Breast epithelium (tissue), 3 donors: ENCODE data around the gene USP8.

ENCODE experiments used
- POLR2AphosphoS5 ChIP-seq, 3 donors: sonication (generic); formaldehyde crosslinking; IDR thresholded peaks; one replicate each; pipeline ENCODE4 v1.6.1; 2017; ENCODE audit warnings: antibody characterized with exemption in 3 of 3
- TF ChIP-seq, protein P1 (sequence below), 3 donors: fragments of 450-650 bp; IDR thresholded peaks; one replicate each; pipeline ENCODE4 v1.5.1; 2016 to 2017; ENCODE audit warnings: antibody characterized with exemption in 3 of 3, mild to moderate bottlenecking in 3 of 3, moderate library complexity in 3 of 3

DNA sequence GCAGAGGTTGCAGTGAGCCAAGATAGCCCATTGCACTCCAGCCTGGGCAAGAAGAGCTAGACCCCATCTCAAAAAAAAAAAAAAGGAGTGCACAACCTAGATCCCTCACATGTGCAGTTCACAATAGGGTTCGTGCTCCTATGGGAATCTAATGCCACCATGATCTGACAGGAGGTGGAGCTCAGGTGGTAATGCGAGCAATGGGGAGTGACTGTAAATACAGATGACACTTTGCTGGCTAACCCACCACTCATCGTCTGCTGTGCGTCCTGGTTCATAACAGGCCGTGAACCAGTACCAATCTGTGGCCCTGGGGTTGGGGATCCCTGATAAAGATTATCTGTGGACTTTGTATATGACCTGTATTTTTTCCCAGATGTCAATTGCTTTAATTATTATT lies 16.7 kb downstream of the USP8 start:
- TF ChIP-seq, protein P1, sequence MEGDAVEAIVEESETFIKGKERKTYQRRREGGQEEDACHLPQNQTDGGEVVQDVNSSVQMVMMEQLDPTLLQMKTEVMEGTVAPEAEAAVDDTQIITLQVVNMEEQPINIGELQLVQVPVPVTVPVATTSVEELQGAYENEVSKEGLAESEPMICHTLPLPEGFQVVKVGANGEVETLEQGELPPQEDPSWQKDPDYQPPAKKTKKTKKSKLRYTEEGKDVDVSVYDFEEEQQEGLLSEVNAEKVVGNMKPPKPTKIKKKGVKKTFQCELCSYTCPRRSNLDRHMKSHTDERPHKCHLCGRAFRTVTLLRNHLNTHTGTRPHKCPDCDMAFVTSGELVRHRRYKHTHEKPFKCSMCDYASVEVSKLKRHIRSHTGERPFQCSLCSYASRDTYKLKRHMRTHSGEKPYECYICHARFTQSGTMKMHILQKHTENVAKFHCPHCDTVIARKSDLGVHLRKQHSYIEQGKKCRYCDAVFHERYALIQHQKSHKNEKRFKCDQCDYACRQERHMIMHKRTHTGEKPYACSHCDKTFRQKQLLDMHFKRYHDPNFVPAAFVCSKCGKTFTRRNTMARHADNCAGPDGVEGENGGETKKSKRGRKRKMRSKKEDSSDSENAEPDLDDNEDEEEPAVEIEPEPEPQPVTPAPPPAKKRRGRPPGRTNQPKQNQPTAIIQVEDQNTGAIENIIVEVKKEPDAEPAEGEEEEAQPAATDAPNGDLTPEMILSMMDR (IDR thresholded peaks at IDR 0.05): no peak
- no peak for TF ChIP-seq POLR2AphosphoS5 (IDR thresholded peaks at IDR 0.05)
